Transverse colon (tissue), 4 donors: Measurements from ENCODE around the gene HHLA2. TPM values are rescaled to one million over a fixed set of nuclear protein-coding genes. Genes with fewer than 3 reads are reported as not detected.
"Not testable (repeated sequence)": the region's sequence is repeated elsewhere in the genome, so short reads cannot be mapped to it uniquely, and the experiment has no call there.

Source experiments
- DNase-seq: peaks from one replicate; pipeline ENCODE4 v3.0.0-alpha.2; 2019
- H3K27ac ChIP-seq, 4 donors: fragments of 200-600 bp; sonication (generic); 2 replicates each; pipeline ENCODE4 v1.5.1; 2016 to 2018; ENCODE audit warnings: inconsistent platforms in 4 of 4
- H3K27me3 ChIP-seq: fragments of 200-600 bp; sonication (generic); 2 replicates; pipeline ENCODE4 v1.5.1; 2017; ENCODE audit warnings: inconsistent platforms
- H3K36me3 ChIP-seq, 4 donors: fragments of 200-600 bp; sonication (generic); 2 replicates each; pipeline ENCODE4 v1.5.1; 2017 to 2019; ENCODE audit warnings: inconsistent platforms in 4 of 4
- H3K4me1 ChIP-seq, 4 donors: fragments of 200-600 bp; sonication (generic); 2 replicates each; pipeline ENCODE4 v1.5.1; 2017 to 2020; ENCODE audit warnings: inconsistent platforms in 4 of 4
- H3K4me3 ChIP-seq, 4 donors: fragments of 200-600 bp; sonication (generic); 1 replicate in 1 of 4; 2 replicates in 3 of 4; pipeline versions ENCODE4 v1.5.1 to v1.6.1; 2017 to 2019; ENCODE audit warnings: inconsistent platforms in 4 of 4
- H3K9me3 ChIP-seq, 2 donors: fragments of 200-600 bp; sonication (generic); 2 replicates each; pipeline ENCODE4 v1.5.1; 2017 to 2019; ENCODE audit warnings: inconsistent platforms in 2 of 2
- EP300 ChIP-seq: sonication (generic); formaldehyde crosslinking; IDR thresholded peaks from one replicate; pipeline ENCODE4 v1.6.1; 2017; ENCODE audit warnings: antibody characterized with exemption, low read depth
- POLR2A ChIP-seq: fragments of 450-650 bp; IDR thresholded peaks from one replicate; pipeline ENCODE4 v1.6.1; 2016; ENCODE audit warnings: antibody characterized with exemption, mild to moderate bottlenecking, moderate library complexity
- POLR2AphosphoS5 ChIP-seq, 3 donors: sonication (generic); formaldehyde crosslinking; IDR thresholded peaks; one replicate each; pipeline ENCODE4 v1.6.1; 2016; ENCODE audit warnings: antibody characterized with exemption in 3 of 3
- WGBS, 2 donors: methylation state at CpG; one replicate each; pipeline ENCODE4 v1.1.5; 2018; ENCODE audit warnings: low coverage in 1 of 2; 5-methylcytosine and 5-hydroxymethylcytosine counted together
- in situ Hi-C, 4 donors: fragments of 200-750 bp; cut with MboI; loops; one replicate each; pipeline versions ENCODE4 v1.15.0 to v1.15.1; 2017; ENCODE audit warnings: low sequenced_read_pairs in 3 of 4, low pct_ligation_motif_present in 1 of 4, low pct_unique_long_range_greater_than_20kb in 1 of 4
- intact Hi-C: fragments of 100-400 bp; cut with DNase I; formaldehyde crosslinking; loops from one replicate; pipeline ENCODE4 v1.15.1; 2023; ENCODE audit warnings: low total_unique reads
- total RNA-seq, 4 donors: library from RNA; depleted of rRNA; stranded (reverse); fragments of >200 nt; gene quantifications; one replicate each; pipeline ENCODE4 v1.1.0, GENCODE V29; 2016
- TF ChIP-seq, protein P1 (sequence below), 5 experiments: fragments of 200-600 bp in 3 of 5; fragments of 450-650 bp in 2 of 5; sonication (generic) in 3 of 5; IDR thresholded peaks; 1 replicate in 2 of 5; 2 replicates in 3 of 5; pipeline ENCODE4 v1.5.1; 2016 to 2017; ENCODE audit warnings: antibody characterized with exemption in 5 of 5, inconsistent platforms in 3 of 5, mild to moderate bottlenecking in 2 of 5, moderate library complexity in 1 of 5

The HHLA2 gene
- total RNA-seq, 4 donors from 2014 or later, result 26.7 to 226 (median 204) TPM

DNA sequence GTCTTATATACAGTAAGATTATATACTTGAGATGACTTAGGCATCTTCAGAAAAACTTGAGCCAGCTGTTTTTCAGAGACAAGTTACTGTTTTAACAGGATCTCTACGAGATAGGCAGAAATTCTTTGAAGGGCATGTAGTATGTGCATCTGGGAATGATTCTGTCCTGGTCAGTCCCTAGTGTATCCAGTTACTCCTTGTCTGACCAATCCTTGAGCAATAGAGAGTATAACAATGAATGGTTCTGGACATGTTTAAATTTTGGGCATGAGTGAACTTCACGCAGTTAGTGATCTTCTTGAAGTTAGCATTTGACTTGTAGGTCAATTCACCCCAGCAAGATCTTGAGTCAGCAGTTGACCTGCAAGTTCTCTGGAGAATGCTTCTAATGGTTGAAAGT lies 24.7 kb upstream of the HHLA2 start:
- intact Hi-C loops (no loop called here), in situ Hi-C loops (no loop called here)
- WGBS, 2 donors, result 0 to 48% methylated on average over 1 to 2 of the region's 2 CpGs
- DNase-seq, result no peak
- no peaks in the 10 kb centered on the region for H3K9me3 ChIP-seq
- H3K27ac ChIP-seq, result no peak overlapping the region
- TF ChIP-seq, protein P1, sequence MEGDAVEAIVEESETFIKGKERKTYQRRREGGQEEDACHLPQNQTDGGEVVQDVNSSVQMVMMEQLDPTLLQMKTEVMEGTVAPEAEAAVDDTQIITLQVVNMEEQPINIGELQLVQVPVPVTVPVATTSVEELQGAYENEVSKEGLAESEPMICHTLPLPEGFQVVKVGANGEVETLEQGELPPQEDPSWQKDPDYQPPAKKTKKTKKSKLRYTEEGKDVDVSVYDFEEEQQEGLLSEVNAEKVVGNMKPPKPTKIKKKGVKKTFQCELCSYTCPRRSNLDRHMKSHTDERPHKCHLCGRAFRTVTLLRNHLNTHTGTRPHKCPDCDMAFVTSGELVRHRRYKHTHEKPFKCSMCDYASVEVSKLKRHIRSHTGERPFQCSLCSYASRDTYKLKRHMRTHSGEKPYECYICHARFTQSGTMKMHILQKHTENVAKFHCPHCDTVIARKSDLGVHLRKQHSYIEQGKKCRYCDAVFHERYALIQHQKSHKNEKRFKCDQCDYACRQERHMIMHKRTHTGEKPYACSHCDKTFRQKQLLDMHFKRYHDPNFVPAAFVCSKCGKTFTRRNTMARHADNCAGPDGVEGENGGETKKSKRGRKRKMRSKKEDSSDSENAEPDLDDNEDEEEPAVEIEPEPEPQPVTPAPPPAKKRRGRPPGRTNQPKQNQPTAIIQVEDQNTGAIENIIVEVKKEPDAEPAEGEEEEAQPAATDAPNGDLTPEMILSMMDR (IDR thresholded peaks at IDR 0.05), result no peak
- TF ChIP-seq EP300, result no peak
- no peak for TF ChIP-seq POLR2AphosphoS5 (IDR thresholded peaks at IDR 0.05)
- no peak for TF ChIP-seq POLR2A
- peaks cover 0 to 4% (median 0%) of the 10 kb centered on the region in 4 donors for H3K4me1 ChIP-seq
- H3K27me3 ChIP-seq, result no peaks in the 10 kb centered on the region
- H3K4me3 ChIP-seq, result no peak overlapping the region
- no peaks in the 10 kb centered on the region for H3K36me3 ChIP-seq

DNA sequence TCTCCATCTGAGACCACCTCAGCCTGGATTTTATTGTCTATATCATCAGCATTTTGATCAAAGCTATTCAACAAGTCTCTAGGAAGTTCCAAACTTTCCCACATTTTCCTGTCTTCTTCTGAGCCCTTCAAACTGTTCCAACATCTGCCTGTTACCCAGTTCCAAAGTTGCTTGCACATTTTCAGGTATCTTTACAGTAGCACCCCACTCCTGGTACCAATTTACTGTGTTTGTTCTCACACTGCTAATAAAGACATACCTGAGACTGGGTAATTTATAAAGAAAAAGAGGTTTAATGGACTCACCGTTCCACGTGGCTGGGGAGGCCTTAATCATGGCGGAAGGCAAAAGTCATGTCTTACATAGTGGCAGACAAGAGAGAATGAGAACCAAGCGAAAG lies 17.3 kb upstream of the HHLA2 start:
- WGBS, 2 donors, result 69 to 79% methylated on average over 4 of the region's 4 CpGs
- DNase-seq, H3K36me3 ChIP-seq, intact Hi-C loops, H3K27ac ChIP-seq, H3K27me3 ChIP-seq, H3K4me3 ChIP-seq, in situ Hi-C loops: not testable (repeated sequence)
- peaks cover 0 to 13% (median 2%) of the 10 kb centered on the region in 4 donors for H3K4me1 ChIP-seq
- peaks cover 0 to 10% of the 10 kb centered on the region in 2 donors for H3K9me3 ChIP-seq

DNA sequence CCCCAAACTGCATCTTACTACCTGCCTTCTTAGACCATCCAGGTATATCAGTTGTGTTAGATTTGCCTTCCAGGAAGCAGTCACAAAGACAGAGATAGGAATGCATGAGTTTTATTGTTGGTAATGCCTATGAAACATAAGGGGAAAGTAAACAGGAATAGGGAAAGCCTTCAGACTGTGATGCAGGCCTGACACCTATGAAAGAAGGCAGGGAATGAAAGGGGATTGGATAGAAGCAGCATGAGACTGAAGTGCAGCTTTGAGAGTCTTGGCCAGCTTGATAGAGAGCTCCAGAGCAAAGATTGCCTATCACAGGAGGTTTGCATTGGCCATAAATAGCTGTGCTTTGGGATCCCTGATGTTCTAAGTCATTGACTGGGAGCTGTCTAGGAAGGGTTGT lies 15.9 kb upstream of the HHLA2 start:
- H3K9me3 ChIP-seq, result peaks cover 0 to 10% of the 10 kb centered on the region in 2 donors
- H3K4me3 ChIP-seq, result no peak overlapping the region
- DNase-seq, result no peak
- no peaks in the 10 kb centered on the region for H3K36me3 ChIP-seq
- intact Hi-C loops (no loop called here), in situ Hi-C loops (no loop called here)
- no peaks in the 10 kb centered on the region for H3K27me3 ChIP-seq
- H3K27ac ChIP-seq, result no peak overlapping the region
- TF ChIP-seq, protein P1 (IDR thresholded peaks at IDR 0.05), result no peak
- TF ChIP-seq POLR2A (no peak), EP300 (no peak), POLR2AphosphoS5 (IDR thresholded peaks at IDR 0.05) (no peak)
- peaks cover 0 to 13% (median 2%) of the 10 kb centered on the region in 4 donors for H3K4me1 ChIP-seq

- no peak overlapping the region for H3K4me3 ChIP-seq
- intact Hi-C loops (no loop called here), in situ Hi-C loops (no loop called here)
- peaks cover 0 to 10% of the 10 kb centered on the region in 2 donors for H3K9me3 ChIP-seq
- DNase-seq, result no peak
- H3K36me3 ChIP-seq, result no peaks in the 10 kb centered on the region
- peaks cover 0 to 10% (median 2%) of the 10 kb centered on the region in 4 donors for H3K4me1 ChIP-seq
- no peaks in the 10 kb centered on the region for H3K27me3 ChIP-seq
- no peak for TF ChIP-seq POLR2A
- TF ChIP-seq, protein P1 (IDR thresholded peaks at IDR 0.05), result no peak
- no peak for TF ChIP-seq POLR2AphosphoS5 (IDR thresholded peaks at IDR 0.05)
- TF ChIP-seq EP300, result no peak
- H3K27ac ChIP-seq, result no peak overlapping the region
Measured at GRCh38 chr3:108281670-108282069, 14.7 kb upstream of the HHLA2 start.

DNA sequence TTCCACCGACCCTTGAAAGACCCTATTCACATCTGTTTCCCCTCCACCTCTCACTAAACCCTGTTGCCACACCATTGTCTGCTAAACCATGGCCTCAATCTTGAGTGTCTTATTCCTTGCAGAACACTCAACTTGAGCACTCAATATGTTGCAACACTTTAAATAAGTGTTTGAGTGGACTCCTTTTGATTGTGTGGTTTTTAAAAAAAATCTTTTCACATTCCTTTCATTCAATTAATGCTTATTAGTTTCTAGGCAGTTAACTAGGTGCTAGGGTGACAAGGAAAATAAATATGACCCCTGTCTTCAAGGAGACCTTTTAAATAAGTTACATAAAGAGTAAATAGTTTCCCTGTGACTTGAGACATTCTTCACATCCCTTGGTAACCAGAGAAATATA lies 13.3 kb upstream of the HHLA2 start:
- intact Hi-C loops (no loop called here), in situ Hi-C loops (no loop called here)
- TF ChIP-seq, protein P1 (IDR thresholded peaks at IDR 0.05), result no peak
- TF ChIP-seq POLR2AphosphoS5 (IDR thresholded peaks at IDR 0.05), result no peak
- no peak for TF ChIP-seq POLR2A
- no peak for TF ChIP-seq EP300
- no peak for DNase-seq
- Histone ChIP-seq H3K4me3 (no peak overlapping the region), H3K27ac (peak overlapping the region in 3 of 4 donors; percentile 58 to 67 (median 63)), H3K27me3 (no peaks in the 10 kb centered on the region), H3K36me3 (no peaks in the 10 kb centered on the region), H3K9me3 (peaks cover 0 to 10% of the 10 kb centered on the region in 2 donors), H3K4me1 (peaks cover 0 to 10% (median 2%) of the 10 kb centered on the region in 4 donors)
- 66 to 83% methylated on average over 1 of the region's 1 CpG for WGBS, 2 donors
